HG02610 (cell line): ENCODE results near the gene SGCD.

Experiments used
- ATAC-seq: cut with Tn5 transposase; IDR thresholded peaks from one replicate; pipeline ENCODE4 v1.9.1; 2021; ENCODE audit warnings: mild to moderate bottlenecking, moderate library complexity; ENCODE audit not compliant: unreplicated experiment

SGCD gene

GRCh38 chr5:156498226-156498980 is 171.4 kb downstream of the SGCD start:
- ATAC-seq, result no peak

DNA sequence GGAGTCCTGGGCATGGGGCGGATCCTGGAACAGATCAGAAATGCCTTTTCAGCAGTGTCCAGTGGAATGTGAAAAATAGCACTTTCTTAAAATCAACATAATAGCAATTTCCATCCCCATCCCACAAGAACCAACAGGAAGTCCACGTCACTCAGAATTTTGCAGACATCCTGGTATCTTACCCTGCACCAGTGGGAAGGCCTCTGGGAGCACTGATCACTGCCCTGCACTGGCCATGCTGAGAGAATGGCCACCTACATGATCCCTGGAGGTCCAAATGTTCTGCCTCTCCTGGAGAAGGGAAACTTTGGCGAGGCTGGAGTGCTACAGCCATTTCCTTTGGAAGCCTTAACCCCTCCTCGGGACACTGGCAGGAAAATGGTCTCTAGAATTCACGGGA is 173.8 kb downstream of the SGCD start:
- ATAC-seq, result no peak

DNA sequence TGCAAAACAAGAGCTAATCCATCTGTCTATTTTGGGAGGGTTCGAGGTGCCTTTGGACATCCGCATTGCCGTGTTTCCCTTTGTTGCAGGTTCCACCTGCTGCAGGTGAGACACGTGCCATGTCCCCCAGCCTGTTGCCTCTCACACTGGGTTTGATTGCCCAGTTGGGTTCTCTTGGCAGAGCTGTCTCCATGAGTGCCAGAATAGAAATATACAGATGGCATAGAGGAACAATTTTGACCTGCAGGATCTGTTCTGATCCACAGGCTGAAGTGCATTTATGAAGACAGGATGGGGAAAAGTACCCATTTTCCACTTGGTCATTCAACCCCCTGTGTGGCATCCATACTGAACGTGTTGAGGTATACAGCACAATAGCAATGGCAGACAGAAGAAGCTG is 178.1 kb downstream of the SGCD start:
- ATAC-seq, result no peak

DNA sequence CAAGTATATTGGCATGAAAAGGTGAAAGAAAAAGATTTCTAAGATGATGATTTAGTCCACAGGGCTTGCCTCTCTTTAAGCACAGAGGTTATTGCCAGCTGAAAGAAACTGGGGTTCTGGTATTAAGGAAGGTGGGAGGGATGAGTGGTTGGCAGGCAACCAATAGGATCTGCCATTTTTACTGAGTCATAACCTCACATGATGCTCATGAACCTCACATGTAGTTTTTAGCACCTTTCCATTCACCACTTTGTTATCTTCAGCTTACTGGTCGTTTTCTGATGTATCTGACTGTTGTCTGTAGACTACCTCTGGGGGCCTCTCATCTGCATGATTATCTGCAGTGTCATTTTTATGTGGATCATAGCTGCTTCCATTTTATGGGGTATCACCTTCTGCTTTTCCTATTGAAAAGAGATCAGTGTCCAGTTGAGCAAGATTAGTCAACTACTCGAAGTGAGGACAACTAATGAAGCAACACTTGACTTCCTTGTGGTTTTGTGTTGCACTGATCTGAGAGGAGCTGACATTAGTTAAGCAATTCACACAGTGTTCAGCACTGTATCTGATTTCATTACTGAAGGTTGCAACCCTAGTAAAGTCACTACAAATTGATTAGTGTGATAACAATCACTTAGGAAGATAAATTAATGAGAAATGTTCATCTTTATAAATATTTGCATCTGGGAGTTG is 186.3 kb downstream of the SGCD start:
- no peak for ATAC-seq

- ATAC-seq, result no peak
Observed at GRCh38 chr5:156515121-156515520, 188.2 kb downstream of the SGCD start.

- no peak for ATAC-seq
Observed at GRCh38 chr5:156515803-156516360, 188.9 kb downstream of the SGCD start.

DNA sequence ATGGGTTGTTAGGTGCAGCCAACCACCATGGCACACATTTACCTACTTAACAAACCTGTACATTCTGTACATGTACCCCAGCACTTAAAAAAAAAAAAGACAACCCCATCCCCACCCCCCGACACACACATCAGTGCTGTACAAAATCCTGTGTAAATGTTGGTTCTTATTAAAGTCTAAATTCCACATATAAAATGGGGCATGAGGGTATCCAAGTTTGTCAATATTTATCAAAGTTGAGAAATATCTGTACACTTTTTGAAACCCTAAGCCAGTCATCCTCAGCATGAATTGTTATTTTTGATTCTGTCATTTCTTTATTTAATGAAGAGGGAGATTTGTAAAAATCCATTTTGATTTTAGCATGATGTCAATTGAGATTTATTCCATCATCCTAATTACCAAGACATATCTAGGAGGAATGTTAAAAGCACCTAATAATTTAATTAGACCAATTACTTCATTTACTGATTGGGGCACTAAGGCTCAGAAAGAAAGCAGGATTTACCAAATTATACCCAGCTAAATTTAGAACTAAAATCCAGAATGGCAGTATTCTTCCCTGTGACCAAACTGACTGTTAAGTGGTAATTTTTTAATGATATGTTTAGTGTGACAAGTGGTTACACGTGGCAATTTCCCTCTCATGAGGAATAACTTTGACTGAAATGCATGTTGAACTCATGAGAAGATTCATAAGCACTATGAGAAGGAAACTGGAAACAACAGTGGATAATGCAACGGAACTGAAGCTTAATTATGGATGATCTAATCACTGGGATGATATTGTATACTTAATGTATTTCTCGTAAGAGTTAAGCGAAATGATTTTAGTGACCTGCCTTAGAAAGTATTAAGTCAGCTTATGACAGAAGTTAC is 195.9 kb downstream of the SGCD start:
- ATAC-seq, result no peak

GRCh38 chr5:156523607-156524006 is 196.6 kb downstream of the SGCD start:
- ATAC-seq, result no peak

GRCh38 chr5:156526081-156526925 is 199.3 kb downstream of the SGCD start:
- ATAC-seq, result no peak

GRCh38 chr5:156527611-156528010 is 200.6 kb downstream of the SGCD start:
- ATAC-seq, result no peak

- ATAC-seq, result no peak
Observed at GRCh38 chr5:156528673-156529072, 201.7 kb downstream of the SGCD start.

- ATAC-seq, result no peak
Observed at GRCh38 chr5:156529892-156530291, 202.9 kb downstream of the SGCD start.

GRCh38 chr5:156531199-156531598 is 204.2 kb downstream of the SGCD start:
- no peak for ATAC-seq

DNA sequence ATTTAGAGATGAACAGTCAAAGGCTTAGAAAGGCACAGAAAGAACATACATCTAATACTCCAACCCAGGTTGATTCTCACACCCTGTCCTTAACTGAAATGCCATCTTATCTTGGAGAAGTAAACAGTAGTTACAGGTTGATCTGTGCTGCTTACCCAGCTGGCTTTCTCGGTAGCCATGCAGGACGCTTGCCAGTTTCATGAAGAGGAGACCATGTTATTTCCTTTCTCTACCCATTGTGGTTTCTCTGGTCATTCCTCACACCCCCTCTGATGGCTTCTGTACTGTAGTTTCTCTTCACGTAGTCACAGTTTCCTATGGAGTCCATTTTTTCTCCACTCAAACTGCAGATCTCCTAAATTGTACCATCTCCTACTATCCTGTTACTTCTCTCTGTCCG is 206.0 kb downstream of the SGCD start:
- no peak for ATAC-seq

GRCh38 chr5:156534085-156534484 is 207.1 kb downstream of the SGCD start:
- no peak for ATAC-seq

- ATAC-seq, result no peak
Observed at GRCh38 chr5:156534906-156535485, 208.0 kb downstream of the SGCD start.

DNA sequence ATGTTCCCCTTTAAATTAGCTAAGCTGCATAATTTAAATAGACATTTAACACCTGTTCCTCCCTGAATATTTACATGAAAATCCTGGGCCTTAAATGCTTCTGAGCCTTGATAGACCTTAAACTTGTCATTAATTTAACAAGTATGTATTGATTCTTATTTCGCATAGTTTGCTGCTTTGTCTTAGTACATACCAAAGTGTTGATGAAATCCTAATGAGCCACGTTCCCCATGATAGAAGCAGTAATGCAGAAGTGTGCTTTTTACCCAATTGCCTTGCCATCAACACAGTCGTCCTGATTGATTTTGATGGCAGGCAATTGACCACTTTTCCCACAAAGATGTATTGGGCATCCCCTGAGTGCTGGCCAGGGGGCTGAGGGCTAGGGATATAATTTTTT is 213.5 kb downstream of the SGCD start:
- no peak for ATAC-seq

DNA sequence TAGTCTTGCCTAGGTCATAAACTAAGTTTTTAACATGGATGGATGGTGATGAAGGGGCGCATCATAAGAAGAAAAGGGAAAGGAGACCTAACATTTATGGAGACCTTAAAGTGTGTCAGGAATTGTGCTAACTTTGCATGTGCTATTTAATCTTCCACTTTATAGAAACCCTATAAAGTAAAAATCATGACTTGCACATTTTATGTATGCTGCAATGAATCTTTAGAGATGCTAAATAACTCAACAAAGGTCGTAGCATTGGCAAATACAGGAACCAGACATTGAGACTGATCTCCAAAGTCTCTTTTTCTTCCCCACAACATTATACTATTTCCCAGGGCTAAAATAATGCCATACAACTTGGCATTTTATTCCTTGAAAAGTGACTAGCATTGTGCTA is 214.6 kb downstream of the SGCD start:
- ATAC-seq, result no peak

GRCh38 chr5:156543348-156544145 is 216.6 kb downstream of the SGCD start:
- ATAC-seq, result no peak
